Measurements from ENCODE around the gene HOXB1.

The HOXB1 gene

GRCh38 chr17:48500435-48501426, 30.1 kb downstream of the HOXB1 start:
- no peak overlapping the region for H3K4me3 Mint-ChIP-seq
- H3K27ac Mint-ChIP-seq, result no peak overlapping the region

GRCh38 chr17:48499735-48500434, 30.9 kb downstream of the HOXB1 start:
- Mint-ChIP-seq H3K27ac (no peak overlapping the region), H3K9me3 (no peaks in the 10 kb centered on the region), H3K36me3 (peaks cover 0 to 1% of the 10 kb centered on the region in 2 donors), H3K27me3 (peaks cover 39 to 61% of the 10 kb centered on the region in 2 donors), H3K4me3 (no peak overlapping the region), H3K4me1 (no peaks in the 10 kb centered on the region)
- no peak for DNase-seq
- no peak for ATAC-seq (replicated peaks)

More at GRCh38 chr17:48500435-48501426, 30.1 kb downstream of the HOXB1 start:
- peaks cover 0 to 1% of the 10 kb centered on the region in 2 donors for H3K36me3 Mint-ChIP-seq
- no peak for ATAC-seq (replicated peaks)
- DNase-seq, result no peak
- no peaks in the 10 kb centered on the region for H3K4me1 Mint-ChIP-seq
- H3K27me3 Mint-ChIP-seq, result peaks cover 46 to 61% of the 10 kb centered on the region in 2 donors
- H3K9me3 Mint-ChIP-seq, result no peaks in the 10 kb centered on the region

GRCh38 chr17:48499248-48499647, 31.6 kb downstream of the HOXB1 start:
- no peak overlapping the region for H3K4me3 Mint-ChIP-seq
- H3K27me3 Mint-ChIP-seq, result peaks cover 39 to 62% of the 10 kb centered on the region in 2 donors
- H3K9me3 Mint-ChIP-seq, result no peaks in the 10 kb centered on the region
- no peak overlapping the region for H3K27ac Mint-ChIP-seq
- ATAC-seq (replicated peaks), result peak in 1 of 2 donors; percentile 14
- no peaks in the 10 kb centered on the region for H3K4me1 Mint-ChIP-seq
- H3K36me3 Mint-ChIP-seq, result peaks cover 0 to 1% of the 10 kb centered on the region in 2 donors
- DNase-seq, result no peak

DNA sequence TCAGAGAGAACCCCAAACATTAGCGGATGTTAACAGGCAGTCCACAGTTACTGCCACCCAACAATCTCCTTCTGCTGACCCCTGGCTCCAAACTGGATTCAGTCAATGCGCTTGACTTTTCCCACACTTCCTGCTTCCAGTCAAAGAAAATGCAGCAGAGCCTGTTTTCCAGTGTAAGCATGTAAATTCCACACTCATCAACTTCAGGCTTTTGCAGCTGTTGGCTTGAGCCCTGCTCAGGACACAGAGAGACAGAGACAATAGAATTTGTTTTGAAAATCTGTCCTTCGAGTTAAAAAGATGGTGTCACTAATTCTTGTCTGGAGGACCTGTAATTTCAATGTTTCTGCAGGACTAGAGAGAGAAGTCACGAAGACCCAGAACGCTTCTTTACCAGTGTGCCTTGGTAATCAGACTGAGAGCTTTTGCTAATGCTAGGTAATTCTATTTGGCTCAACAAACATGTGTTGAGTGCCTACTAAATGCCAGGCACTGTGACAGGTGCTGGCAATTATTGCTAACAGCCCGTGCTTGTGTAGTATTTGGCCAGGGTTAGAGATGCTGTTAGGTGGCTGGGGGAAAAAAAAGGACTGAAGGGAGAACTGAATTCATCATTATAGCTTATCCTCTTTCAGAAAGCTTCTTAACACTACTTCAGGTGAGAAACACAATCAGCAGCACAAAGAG, 32.5 kb downstream of the HOXB1 start:
- no peak overlapping the region for H3K4me3 Mint-ChIP-seq

DNA sequence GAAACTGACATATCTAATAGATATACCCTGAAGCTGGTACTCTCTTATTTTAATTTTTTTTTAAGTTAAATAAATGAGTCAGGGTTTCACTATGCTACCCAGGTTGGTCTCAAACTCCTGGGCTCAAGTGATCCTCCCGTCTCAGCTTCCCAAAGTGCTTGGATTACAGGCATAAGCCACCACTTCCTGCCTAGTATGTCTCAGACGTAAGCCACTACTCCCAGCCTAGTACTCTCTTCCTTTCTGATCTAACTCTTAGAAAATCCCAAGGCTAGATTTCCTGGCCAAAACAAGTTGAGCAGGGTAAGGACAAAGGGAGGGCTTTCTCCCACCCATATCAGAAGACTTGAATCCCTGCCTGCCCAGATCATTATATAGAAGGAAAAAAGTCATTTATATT, 33.7 kb downstream of the HOXB1 start:
- DNase-seq, result no peak
- peaks cover 30 to 48% of the 10 kb centered on the region in 2 donors for H3K27me3 Mint-ChIP-seq
- no peaks in the 10 kb centered on the region for H3K36me3 Mint-ChIP-seq
- no peak for ATAC-seq (replicated peaks)
- H3K9me3 Mint-ChIP-seq, result no peaks in the 10 kb centered on the region
- no peak overlapping the region for H3K27ac Mint-ChIP-seq
- no peak overlapping the region for H3K4me3 Mint-ChIP-seq
- H3K4me1 Mint-ChIP-seq, result peaks cover 2 to 10% of the 10 kb centered on the region in 2 donors

More for the DNA sequence above, 32.5 kb downstream of the HOXB1 start:
- Mint-ChIP-seq H3K27ac (no peak overlapping the region), H3K36me3 (peaks cover 0 to 1% of the 10 kb centered on the region in 2 donors), H3K9me3 (no peaks in the 10 kb centered on the region), H3K4me1 (peaks cover 0 to 2% of the 10 kb centered on the region in 2 donors), H3K27me3 (peaks cover 39 to 56% of the 10 kb centered on the region in 2 donors)
- no peak for ATAC-seq (replicated peaks)
- no peak for DNase-seq

GRCh38 chr17:48494335-48494734, 36.5 kb downstream of the HOXB1 start:
- Mint-ChIP-seq H3K27me3 (peaks cover 37 to 43% of the 10 kb centered on the region in 2 donors), H3K9me3 (no peaks in the 10 kb centered on the region), H3K4me1 (peaks cover 12 to 29% of the 10 kb centered on the region in 2 donors), H3K36me3 (no peaks in the 10 kb centered on the region), H3K27ac (no peak overlapping the region), H3K4me3 (no peak overlapping the region)
- no peak for DNase-seq
- ATAC-seq (replicated peaks), result no peak

DNA sequence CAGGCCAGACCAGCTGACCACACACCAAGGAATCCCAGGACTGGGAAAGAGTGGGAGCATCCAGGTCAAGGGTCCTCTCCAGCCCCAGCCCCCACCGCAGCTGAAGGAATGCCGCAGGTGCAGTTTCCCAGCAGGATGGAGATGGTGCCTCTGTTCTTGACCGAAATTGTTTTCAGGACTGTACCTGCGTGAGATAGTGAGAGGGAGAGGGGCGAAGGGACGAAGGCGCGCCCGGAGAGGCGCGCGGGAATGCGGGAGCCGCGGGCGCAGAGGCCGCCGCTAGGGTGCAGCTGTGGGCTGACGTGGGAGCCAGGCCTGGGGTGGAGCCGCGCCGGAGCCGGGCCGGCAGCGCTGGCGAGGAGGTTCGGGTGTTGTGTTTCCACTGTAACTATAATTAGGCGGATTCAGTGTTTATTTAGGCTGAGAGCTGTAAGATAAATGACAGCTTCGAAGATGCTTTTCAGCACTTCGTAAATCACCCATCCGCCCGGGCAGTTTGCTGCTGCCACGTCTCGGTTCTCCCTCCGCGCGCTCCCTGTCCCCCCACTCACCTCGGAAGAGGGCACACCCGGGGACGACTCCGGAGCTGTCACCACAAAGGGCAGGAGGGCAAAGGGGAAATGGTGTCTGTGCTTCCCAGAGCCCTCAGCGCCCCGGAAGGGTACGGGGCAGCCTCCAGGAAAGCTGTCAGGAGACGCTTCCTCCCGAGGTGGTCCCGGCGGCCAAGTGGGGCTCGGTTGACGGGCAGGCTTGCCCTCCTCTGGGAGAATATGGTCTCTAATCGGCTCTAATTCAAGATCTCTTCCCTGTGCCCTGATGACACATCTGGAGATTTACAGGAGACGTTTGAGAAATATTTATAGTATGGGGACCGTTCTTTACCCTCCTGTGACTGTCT, 38.2 kb downstream of the HOXB1 start:
- Mint-ChIP-seq H3K9me3 (no peaks in the 10 kb centered on the region), H3K4me3 (peak overlapping the region; percentile 66 to 80), H3K27ac (peak overlapping the region; percentile 90), H3K4me1 (peaks cover 15 to 29% of the 10 kb centered on the region in 2 donors), H3K27me3 (peaks cover 37 to 48% of the 10 kb centered on the region in 2 donors), H3K36me3 (peaks cover 0 to 3% of the 10 kb centered on the region in 2 donors)
- ATAC-seq (replicated peaks), result peak; percentile 67 to 72
- peak; percentile 23 for DNase-seq

DNA sequence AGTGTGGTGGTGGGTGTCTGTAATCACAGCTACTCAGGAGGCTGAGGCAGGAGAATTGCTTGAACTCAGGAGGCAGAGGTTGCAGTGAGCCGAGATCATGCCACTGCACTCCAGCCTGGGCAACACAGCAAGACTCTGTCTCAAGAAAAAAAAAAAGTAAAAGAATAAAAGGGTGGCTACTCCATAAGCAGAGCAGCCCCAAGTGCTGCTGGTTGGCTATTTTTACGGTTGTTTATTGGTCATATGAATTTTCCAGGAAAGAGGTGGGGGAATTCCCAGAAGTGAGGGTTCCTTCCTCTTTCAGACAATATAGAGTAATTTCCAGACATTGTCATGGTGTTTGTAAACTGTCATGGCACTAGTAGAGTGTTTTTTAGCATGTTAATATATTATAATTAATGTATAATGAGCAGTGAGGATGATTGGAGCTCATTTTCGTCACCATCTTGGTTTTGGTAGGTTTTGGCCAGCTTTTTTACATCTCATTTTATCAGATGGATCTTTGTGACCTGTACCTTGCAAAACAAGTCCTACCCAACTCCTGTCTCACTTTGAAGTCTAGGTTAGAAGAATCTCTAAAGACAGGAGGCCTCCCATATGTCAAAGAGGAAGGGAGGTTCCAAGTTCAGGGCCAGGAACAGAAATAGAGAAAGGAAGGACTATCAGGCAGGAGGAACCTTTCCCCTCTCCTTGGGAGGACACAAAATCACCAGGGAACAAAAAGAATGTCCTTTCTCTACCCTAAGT, 39.1 kb downstream of the HOXB1 start:
- DNase-seq, result peak; percentile 51
- Mint-ChIP-seq H3K9me3 (no peaks in the 10 kb centered on the region), H3K36me3 (peaks cover 0 to 3% of the 10 kb centered on the region in 2 donors), H3K4me1 (peaks cover 15 to 29% of the 10 kb centered on the region in 2 donors), H3K27me3 (peaks cover 40 to 53% of the 10 kb centered on the region in 2 donors), H3K4me3 (peak overlapping the region; percentile 61 to 70), H3K27ac (peak overlapping the region; percentile 90)
- peak; percentile 88 for ATAC-seq (replicated peaks)

DNA sequence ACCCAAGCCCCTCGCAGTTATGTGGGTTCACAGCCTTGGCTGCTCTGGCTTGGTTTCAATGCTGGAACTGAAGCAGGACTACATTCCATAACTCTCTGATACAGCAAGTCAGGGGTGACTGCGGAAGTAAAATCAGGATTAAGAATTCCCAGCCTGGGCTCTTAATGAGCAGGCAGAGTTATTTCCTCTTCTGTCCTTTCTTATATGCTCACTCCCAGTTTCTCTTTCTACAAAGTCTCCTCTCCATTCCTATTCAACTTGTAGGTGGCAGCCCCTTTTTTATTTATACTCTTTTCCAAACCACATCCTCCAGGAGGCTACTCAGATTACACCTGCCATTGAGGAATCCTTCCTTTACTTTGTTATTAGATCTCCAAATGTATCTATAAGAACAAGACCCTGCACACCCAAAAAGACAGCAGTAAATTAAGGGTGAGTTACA, 40.3 kb downstream of the HOXB1 start:
- ATAC-seq (replicated peaks) (no peak), DNase-seq (no peak)
- Mint-ChIP-seq H3K4me1 (peaks cover 15 to 29% of the 10 kb centered on the region in 2 donors), H3K4me3 (no peak overlapping the region), H3K9me3 (no peaks in the 10 kb centered on the region), H3K27me3 (peaks cover 38 to 53% of the 10 kb centered on the region in 2 donors), H3K36me3 (peaks cover 0 to 3% of the 10 kb centered on the region in 2 donors), H3K27ac (peak overlapping the region; percentile 28)

- H3K36me3 Mint-ChIP-seq, result peaks cover 0 to 3% of the 10 kb centered on the region in 2 donors
- peaks cover 16 to 35% of the 10 kb centered on the region in 2 donors for H3K4me1 Mint-ChIP-seq
- no peak for DNase-seq
- H3K27ac Mint-ChIP-seq, result no peak overlapping the region
- no peak overlapping the region for H3K4me3 Mint-ChIP-seq
- ATAC-seq (replicated peaks), result no peak
- peaks cover 33 to 52% of the 10 kb centered on the region in 2 donors for H3K27me3 Mint-ChIP-seq
- no peaks in the 10 kb centered on the region for H3K9me3 Mint-ChIP-seq
These were observed 41.0 kb downstream of the HOXB1 start for GRCh38 chr17:48489781-48490180.

DNA sequence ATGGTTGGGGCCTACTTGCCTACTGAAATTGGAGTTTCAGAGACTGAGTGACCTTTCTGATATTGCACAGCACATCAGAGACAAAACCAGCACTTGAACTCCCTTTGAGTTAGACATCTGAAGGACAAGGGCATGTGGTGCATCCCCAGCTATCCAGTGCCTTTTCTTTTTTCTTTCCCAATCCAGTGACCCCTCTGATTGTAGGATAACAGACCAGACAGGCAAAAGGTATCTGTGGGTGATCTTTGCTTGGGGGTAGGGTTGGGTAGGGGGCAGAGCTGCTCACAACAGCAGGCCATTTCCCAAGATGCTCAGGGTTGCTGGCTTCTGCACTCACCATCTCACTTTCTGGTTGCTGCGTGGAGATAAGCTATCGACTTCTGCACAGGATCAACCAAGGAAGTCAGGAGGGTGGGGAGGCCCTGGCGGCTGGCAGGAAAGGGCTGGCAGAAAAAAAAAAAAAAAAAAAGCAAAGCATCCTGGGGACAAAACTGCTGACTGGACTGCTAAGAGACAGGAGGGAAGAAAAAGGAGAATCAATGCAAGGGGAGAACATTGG, 42.2 kb downstream of the HOXB1 start:
- no peaks in the 10 kb centered on the region for H3K9me3 Mint-ChIP-seq
- DNase-seq (no peak), ATAC-seq (replicated peaks) (no peak)
- peaks cover 0 to 3% of the 10 kb centered on the region in 2 donors for H3K36me3 Mint-ChIP-seq
- no peak overlapping the region for H3K27ac Mint-ChIP-seq
- peaks cover 22 to 47% of the 10 kb centered on the region in 2 donors for H3K4me1 Mint-ChIP-seq
- peaks cover 25 to 40% of the 10 kb centered on the region in 2 donors for H3K27me3 Mint-ChIP-seq
- no peak overlapping the region for H3K4me3 Mint-ChIP-seq

DNA sequence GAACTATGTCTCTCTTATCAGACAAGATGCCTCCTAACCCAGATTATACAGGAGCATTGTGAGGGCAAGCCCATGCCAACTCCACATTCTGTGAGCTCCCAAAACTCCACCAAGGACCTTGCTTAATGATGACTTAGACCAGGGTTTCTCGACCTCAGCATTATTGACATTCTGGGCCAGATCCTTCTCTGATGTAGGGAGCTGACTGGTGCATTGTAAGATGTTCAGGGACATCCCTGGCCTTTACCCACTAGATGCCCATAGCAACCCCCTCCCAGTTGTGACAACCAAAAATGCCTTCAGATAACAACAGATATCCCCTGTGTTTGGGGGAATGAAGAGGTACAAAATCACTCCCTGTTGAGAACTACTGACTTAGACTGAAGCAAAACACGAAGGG, 43.6 kb downstream of the HOXB1 start:
- H3K4me1 Mint-ChIP-seq, result peaks cover 27 to 46% of the 10 kb centered on the region in 2 donors
- ATAC-seq (replicated peaks), result no peak
- H3K9me3 Mint-ChIP-seq, result no peaks in the 10 kb centered on the region

More for the DNA sequence above, 43.6 kb downstream of the HOXB1 start:
- DNase-seq, result no peak
- Mint-ChIP-seq H3K27ac (no peak overlapping the region), H3K36me3 (peaks cover 0 to 3% of the 10 kb centered on the region in 2 donors), H3K27me3 (peaks cover 25 to 36% of the 10 kb centered on the region in 2 donors), H3K4me3 (no peak overlapping the region)
